ENCODE measurements around the gene KCNJ5. TPM values are rescaled to one million over a fixed set of nuclear protein-coding genes. Genes with fewer than 3 reads are reported as not detected.

Gene KCNJ5
- total RNA-seq, 1 donor from 2014 or later = 0.52 TPM

- H3K4me1 ChIP-seq (ENCODE audit: control insufficient read depth in 3 of 3, insufficient read depth in 3 of 3, low read length in 3 of 3) = no peaks in the 10 kb centered on the region
- H3K9me3 ChIP-seq (ENCODE audit: control insufficient read depth in 3 of 3, low read length in 3 of 3) = no peaks in the 10 kb centered on the region
- no peak overlapping the region for H3K4me3 ChIP-seq (ENCODE audit: low read length in 3 of 3)
- H3K27me3 ChIP-seq (ENCODE audit: control insufficient read depth in 3 of 3, insufficient read depth in 3 of 3, low read length in 3 of 3) = no peaks in the 10 kb centered on the region
- H3K36me3 ChIP-seq (ENCODE audit: control insufficient read depth in 3 of 3, insufficient read depth in 3 of 3, low read length in 3 of 3) = no peaks in the 10 kb centered on the region
- no peak overlapping the region for H3K27ac ChIP-seq (ENCODE audit: low read depth, low read length)
- no peak overlapping the region for H3K9ac ChIP-seq (ENCODE audit: low read depth in 1 of 3, low read length in 3 of 3)
These were observed 20.0 kb upstream of the KCNJ5 start for GRCh38 chr11:128871168-128871610.

- no peak overlapping the region for H3K4me3 ChIP-seq (ENCODE audit: low read length in 3 of 3)
- no peak overlapping the region for H3K9ac ChIP-seq (ENCODE audit: low read depth in 1 of 3, low read length in 3 of 3)
- H3K27me3 ChIP-seq (ENCODE audit: control insufficient read depth in 3 of 3, insufficient read depth in 3 of 3, low read length in 3 of 3) = peaks cover 0 to 4% (median 2%) of the 10 kb centered on the region in 3 donors
- H3K4me1 ChIP-seq (ENCODE audit: control insufficient read depth in 3 of 3, insufficient read depth in 3 of 3, low read length in 3 of 3) = no peaks in the 10 kb centered on the region
- H3K27ac ChIP-seq (ENCODE audit: low read depth, low read length) = no peak overlapping the region
- no peaks in the 10 kb centered on the region for H3K36me3 ChIP-seq (ENCODE audit: control insufficient read depth in 3 of 3, insufficient read depth in 3 of 3, low read length in 3 of 3)
- H3K9me3 ChIP-seq (ENCODE audit: control insufficient read depth in 3 of 3, low read length in 3 of 3) = no peaks in the 10 kb centered on the region
These were observed 19.1 kb upstream of the KCNJ5 start for GRCh38 chr11:128872094-128872493.

GRCh38 chr11:128872594-128872993 lies 18.6 kb upstream of the KCNJ5 start:
- Histone ChIP-seq H3K4me3 (ENCODE audit: low read length in 3 of 3) (no peak overlapping the region), H3K9ac (ENCODE audit: low read depth in 1 of 3, low read length in 3 of 3) (no peak overlapping the region), H3K27me3 (ENCODE audit: control insufficient read depth in 3 of 3, insufficient read depth in 3 of 3, low read length in 3 of 3) (peaks cover 0 to 4% (median 2%) of the 10 kb centered on the region in 3 donors), H3K4me1 (ENCODE audit: control insufficient read depth in 3 of 3, insufficient read depth in 3 of 3, low read length in 3 of 3) (no peaks in the 10 kb centered on the region), H3K27ac (ENCODE audit: low read depth, low read length) (no peak overlapping the region), H3K9me3 (ENCODE audit: control insufficient read depth in 3 of 3, low read length in 3 of 3) (no peaks in the 10 kb centered on the region), H3K36me3 (ENCODE audit: control insufficient read depth in 3 of 3, insufficient read depth in 3 of 3, low read length in 3 of 3) (no peaks in the 10 kb centered on the region)

GRCh38 chr11:128874427-128874826 lies 16.7 kb upstream of the KCNJ5 start:
- no peak overlapping the region for H3K4me3 ChIP-seq (ENCODE audit: low read length in 3 of 3)
- no peak overlapping the region for H3K9ac ChIP-seq (ENCODE audit: low read depth in 1 of 3, low read length in 3 of 3)
- H3K36me3 ChIP-seq (ENCODE audit: control insufficient read depth in 3 of 3, insufficient read depth in 3 of 3, low read length in 3 of 3) = no peaks in the 10 kb centered on the region
- H3K27ac ChIP-seq (ENCODE audit: low read depth, low read length) = no peak overlapping the region
- no peaks in the 10 kb centered on the region for H3K9me3 ChIP-seq (ENCODE audit: control insufficient read depth in 3 of 3, low read length in 3 of 3)
- H3K4me1 ChIP-seq (ENCODE audit: control insufficient read depth in 3 of 3, insufficient read depth in 3 of 3, low read length in 3 of 3) = no peaks in the 10 kb centered on the region
- H3K27me3 ChIP-seq (ENCODE audit: control insufficient read depth in 3 of 3, insufficient read depth in 3 of 3, low read length in 3 of 3) = peaks cover 0 to 11% (median 5%) of the 10 kb centered on the region in 3 donors

GRCh38 chr11:128876133-128876650 lies 15.0 kb upstream of the KCNJ5 start:
- H3K27ac ChIP-seq (ENCODE audit: low read depth, low read length) = no peak overlapping the region
- no peaks in the 10 kb centered on the region for H3K9me3 ChIP-seq (ENCODE audit: control insufficient read depth in 3 of 3, low read length in 3 of 3)
- H3K4me3 ChIP-seq (ENCODE audit: low read length in 3 of 3) = no peak overlapping the region
- peaks cover under 1 to 19% (median 12%) of the 10 kb centered on the region in 3 donors for H3K27me3 ChIP-seq (ENCODE audit: control insufficient read depth in 3 of 3, insufficient read depth in 3 of 3, low read length in 3 of 3)
- H3K4me1 ChIP-seq (ENCODE audit: control insufficient read depth in 3 of 3, insufficient read depth in 3 of 3, low read length in 3 of 3) = no peaks in the 10 kb centered on the region
- H3K9ac ChIP-seq (ENCODE audit: low read depth in 1 of 3, low read length in 3 of 3) = no peak overlapping the region
- no peaks in the 10 kb centered on the region for H3K36me3 ChIP-seq (ENCODE audit: control insufficient read depth in 3 of 3, insufficient read depth in 3 of 3, low read length in 3 of 3)

- Histone ChIP-seq H3K4me1 (ENCODE audit: control insufficient read depth in 3 of 3, insufficient read depth in 3 of 3, low read length in 3 of 3) (no peaks in the 10 kb centered on the region), H3K27ac (ENCODE audit: low read depth, low read length) (no peak overlapping the region)
These were observed 13.4 kb upstream of the KCNJ5 start for GRCh38 chr11:128877726-128878125.

GRCh38 chr11:128878455-128878854 lies 12.7 kb upstream of the KCNJ5 start:
- no peak overlapping the region for H3K4me3 ChIP-seq (ENCODE audit: low read length in 3 of 3)
- no peaks in the 10 kb centered on the region for H3K4me1 ChIP-seq (ENCODE audit: control insufficient read depth in 3 of 3, insufficient read depth in 3 of 3, low read length in 3 of 3)
- no peak overlapping the region for H3K27ac ChIP-seq (ENCODE audit: low read depth, low read length)
- H3K27me3 ChIP-seq (ENCODE audit: control insufficient read depth in 3 of 3, insufficient read depth in 3 of 3, low read length in 3 of 3) = peaks cover 6 to 22% (median 18%) of the 10 kb centered on the region in 3 donors
- H3K9ac ChIP-seq (ENCODE audit: low read depth in 1 of 3, low read length in 3 of 3) = no peak overlapping the region
- H3K36me3 ChIP-seq (ENCODE audit: control insufficient read depth in 3 of 3, insufficient read depth in 3 of 3, low read length in 3 of 3) = no peaks in the 10 kb centered on the region
- H3K9me3 ChIP-seq (ENCODE audit: control insufficient read depth in 3 of 3, low read length in 3 of 3) = no peaks in the 10 kb centered on the region

More at GRCh38 chr11:128877726-128878125, 13.4 kb upstream of the KCNJ5 start:
- no peak overlapping the region for H3K9ac ChIP-seq (ENCODE audit: low read depth in 1 of 3, low read length in 3 of 3)
- no peak overlapping the region for H3K4me3 ChIP-seq (ENCODE audit: low read length in 3 of 3)
- no peaks in the 10 kb centered on the region for H3K9me3 ChIP-seq (ENCODE audit: control insufficient read depth in 3 of 3, low read length in 3 of 3)
- peaks cover 4 to 22% (median 18%) of the 10 kb centered on the region in 3 donors for H3K27me3 ChIP-seq (ENCODE audit: control insufficient read depth in 3 of 3, insufficient read depth in 3 of 3, low read length in 3 of 3)
- H3K36me3 ChIP-seq (ENCODE audit: control insufficient read depth in 3 of 3, insufficient read depth in 3 of 3, low read length in 3 of 3) = no peaks in the 10 kb centered on the region

- Histone ChIP-seq H3K9ac (ENCODE audit: low read depth in 1 of 3, low read length in 3 of 3) (no peak overlapping the region), H3K4me1 (ENCODE audit: control insufficient read depth in 3 of 3, insufficient read depth in 3 of 3, low read length in 3 of 3) (no peaks in the 10 kb centered on the region), H3K36me3 (ENCODE audit: control insufficient read depth in 3 of 3, insufficient read depth in 3 of 3, low read length in 3 of 3) (no peaks in the 10 kb centered on the region)
These were observed 11.3 kb upstream of the KCNJ5 start for GRCh38 chr11:128879817-128880216.

GRCh38 chr11:128881221-128881620 lies 9.9 kb upstream of the KCNJ5 start:
- H3K9ac ChIP-seq (ENCODE audit: low read depth in 1 of 3, low read length in 3 of 3) = no peak overlapping the region
- H3K4me1 ChIP-seq (ENCODE audit: control insufficient read depth in 3 of 3, insufficient read depth in 3 of 3, low read length in 3 of 3) = no peaks in the 10 kb centered on the region
- H3K36me3 ChIP-seq (ENCODE audit: control insufficient read depth in 3 of 3, insufficient read depth in 3 of 3, low read length in 3 of 3) = no peaks in the 10 kb centered on the region
- H3K9me3 ChIP-seq (ENCODE audit: control insufficient read depth in 3 of 3, low read length in 3 of 3) = no peaks in the 10 kb centered on the region
- H3K27ac ChIP-seq (ENCODE audit: low read depth, low read length) = no peak overlapping the region
- H3K4me3 ChIP-seq (ENCODE audit: low read length in 3 of 3) = no peak overlapping the region
- peaks cover 10 to 22% (median 18%) of the 10 kb centered on the region in 3 donors for H3K27me3 ChIP-seq (ENCODE audit: control insufficient read depth in 3 of 3, insufficient read depth in 3 of 3, low read length in 3 of 3)

More at GRCh38 chr11:128879817-128880216, 11.3 kb upstream of the KCNJ5 start:
- Histone ChIP-seq H3K9me3 (ENCODE audit: control insufficient read depth in 3 of 3, low read length in 3 of 3) (no peaks in the 10 kb centered on the region), H3K4me3 (ENCODE audit: low read length in 3 of 3) (no peak overlapping the region), H3K27me3 (ENCODE audit: control insufficient read depth in 3 of 3, insufficient read depth in 3 of 3, low read length in 3 of 3) (peaks cover 7 to 22% (median 18%) of the 10 kb centered on the region in 3 donors), H3K27ac (ENCODE audit: low read depth, low read length) (no peak overlapping the region)

GRCh38 chr11:128882451-128882850 lies 8.7 kb upstream of the KCNJ5 start:
- no peak overlapping the region for H3K4me3 ChIP-seq (ENCODE audit: low read length in 3 of 3)
- H3K27ac ChIP-seq (ENCODE audit: low read depth, low read length) = no peak overlapping the region
- peaks cover 11 to 17% (median 16%) of the 10 kb centered on the region in 3 donors for H3K27me3 ChIP-seq (ENCODE audit: control insufficient read depth in 3 of 3, insufficient read depth in 3 of 3, low read length in 3 of 3)
- H3K4me1 ChIP-seq (ENCODE audit: control insufficient read depth in 3 of 3, insufficient read depth in 3 of 3, low read length in 3 of 3) = no peaks in the 10 kb centered on the region
- no peaks in the 10 kb centered on the region for H3K36me3 ChIP-seq (ENCODE audit: control insufficient read depth in 3 of 3, insufficient read depth in 3 of 3, low read length in 3 of 3)
- no peaks in the 10 kb centered on the region for H3K9me3 ChIP-seq (ENCODE audit: control insufficient read depth in 3 of 3, low read length in 3 of 3)
- no peak overlapping the region for H3K9ac ChIP-seq (ENCODE audit: low read depth in 1 of 3, low read length in 3 of 3)
